HepG2 (cell line): ENCODE measurements around the gene RPUSD3. TPM values are rescaled to one million over a fixed set of nuclear protein-coding genes. Genes with fewer than 3 reads are reported as not detected.
A peak's percentile ranks its signal among the peaks of the same experiment; 100 is the strongest.

Source experiments
- CEBPB ChIP-seq: IDR thresholded peaks from 2 replicates; pipeline ENCODE4 v1.6.1; 2011; ENCODE audit warnings: low read depth, low read length, improper control_type of control experiment, borderline replicate concordance
- FOSL1 ChIP-seq: sonication (generic); formaldehyde crosslinking; IDR thresholded peaks from 2 replicates; pipeline ENCODE4 v1.9.0; 2021; ENCODE audit warnings: missing genetic modification reagents, borderline replicate concordance
- GATAD2A ChIP-seq: IDR thresholded peaks from 2 replicates; pipeline ENCODE4 v1.6.1; 2016
- HMG20A ChIP-seq: IDR thresholded peaks from 2 replicates; pipeline ENCODE4 v1.6.1; 2016; ENCODE audit warnings: borderline replicate concordance
- HNRNPH1 ChIP-seq: fragments of 200-400 bp; formaldehyde crosslinking; optimal IDR thresholded peaks from 2 replicates; pipeline ENCODE3; 2017; ENCODE audit warnings: mild to moderate bottlenecking, low read depth, low read length
- JUN ChIP-seq: sonication (generic); formaldehyde crosslinking; IDR thresholded peaks from 2 replicates; pipeline ENCODE4 v1.4.0; 2020; ENCODE audit warnings: mild to moderate bottlenecking, missing genetic modification reagents
- KLF9 ChIP-seq: IDR thresholded peaks from 2 replicates; pipeline ENCODE4 v1.6.1; 2016; ENCODE audit warnings: low read depth
- MIER3 ChIP-seq: IDR thresholded peaks from 2 replicates; pipeline ENCODE4 v1.6.1; 2016; ENCODE audit warnings: missing compliant biosample characterization, borderline replicate concordance
- NCOR1 ChIP-seq: fragments of 200-600 bp; sonication (generic); IDR thresholded peaks from 2 replicates; pipeline ENCODE4 v1.7.0; 2017; ENCODE audit warnings: antibody characterized with exemption, low read length, borderline replicate concordance
- RCOR2 ChIP-seq: IDR thresholded peaks from 2 replicates; pipeline ENCODE4 v1.6.1; 2016; ENCODE audit warnings: missing biosample characterization, missing genetic modification reagents
- SMARCC2 ChIP-seq: fragments of 450-650 bp; IDR thresholded peaks from 2 replicates; pipeline ENCODE4 v1.6.1; 2017; ENCODE audit warnings: antibody characterized with exemption, mild to moderate bottlenecking
- SMC3 ChIP-seq: IDR thresholded peaks from 2 replicates; pipeline ENCODE4 v1.6.1; 2011; ENCODE audit warnings: low read length, improper control_type of control experiment
- TEF ChIP-seq: sonication (generic); formaldehyde crosslinking; IDR thresholded peaks from 2 replicates; pipeline ENCODE4 v1.5.0; 2020; ENCODE audit warnings: missing genetic modification reagents
- WIZ ChIP-seq: sonication (generic); formaldehyde crosslinking; IDR thresholded peaks from 2 replicates; pipeline ENCODE4 v1.5.1; 2020; ENCODE audit warnings: mild to moderate bottlenecking, missing genetic modification reagents
- ZBTB26 ChIP-seq: IDR thresholded peaks from 2 replicates; pipeline ENCODE4 v1.6.1; 2016; ENCODE audit warnings: missing compliant biosample characterization, missing genetic modification reagents, borderline replicate concordance
- ZBTB3 ChIP-seq: sonication (generic); formaldehyde crosslinking; IDR thresholded peaks from 2 replicates; pipeline ENCODE4 v1.4.0; 2020; ENCODE audit warnings: low read depth, mild to moderate bottlenecking, moderate library complexity, missing genetic modification reagents, borderline replicate concordance
- ZHX2 ChIP-seq, 2 experiments: sonication (generic) in 1 of 2; formaldehyde crosslinking in 1 of 2; IDR thresholded peaks; 2 replicates each; pipeline versions ENCODE4 v1.6.1 to v1.9.0; 2014 to 2022; ENCODE audit warnings: antibody characterized with exemption in 1 of 2, borderline replicate concordance in 1 of 2, inconsistent platforms in 1 of 2, low read depth in 1 of 2, missing genetic modification reagents in 1 of 2
- ZNF335 ChIP-seq: sonication (generic); formaldehyde crosslinking; IDR thresholded peaks from 2 replicates; pipeline ENCODE4 v1.4.0; 2020; ENCODE audit warnings: missing genetic modification reagents
- ZNF44 ChIP-seq: sonication (generic); formaldehyde crosslinking; IDR thresholded peaks from 2 replicates; pipeline ENCODE4 v1.5.1; 2020; ENCODE audit warnings: mild to moderate bottlenecking, missing genetic modification reagents
- ZNF614 ChIP-seq: IDR thresholded peaks from 2 replicates; pipeline ENCODE4 v1.6.1; 2018; ENCODE audit warnings: missing biosample characterization, missing genetic modification reagents, inconsistent platforms, borderline replicate concordance
- ZNF792 ChIP-seq: IDR thresholded peaks from 2 replicates; pipeline ENCODE4 v1.6.1; 2016
- ZNF891 ChIP-seq: sonication (generic); formaldehyde crosslinking; IDR thresholded peaks from 2 replicates; pipeline ENCODE4 v1.5.0; 2020; ENCODE audit warnings: mild to moderate bottlenecking, missing genetic modification reagents
- ZSCAN21 ChIP-seq: sonication (generic); formaldehyde crosslinking; IDR thresholded peaks from 2 replicates; pipeline ENCODE4 v1.8.0; 2022; ENCODE audit warnings: mild to moderate bottlenecking, missing genetic modification reagents, moderate library complexity, borderline replicate concordance
- polyA plus RNA-seq, 8 experiments: library from polyadenylated mRNA; depleted of rRNA in 3 of 8; stranded (reverse) in 7 of 8; unstranded in 1 of 8; fragments of >200 nt; fragmentation: Illumina TruSeq in 4 of 8; extraction: Trizol in 4 of 8; gene quantifications; 2 replicates each; pipeline versions ENCODE4 v1.2.1 to v1.2.3, GENCODE V29; 2011 to 2016; ENCODE audit warnings: low read depth in 4 of 8, missing spikeins in 1 of 8, mixed read lengths in 1 of 8; ENCODE audit not compliant: insufficient read depth in 1 of 8
- total RNA-seq, 5 experiments: library from RNA; depleted of rRNA; stranded (reverse); fragments of >200 nt; fragmentation: Illumina TruSeq; extraction: Trizol; gene quantifications; 2 replicates each; pipeline ENCODE4 v1.2.3, GENCODE V29; 2016; ENCODE audit warnings: low read depth in 1 of 5

Gene RPUSD3
- total and polyA plus RNA-seq, 2 of the 13 experiments (the other 11 are each of a cell fraction or from before 2014, with no cell fraction given) = 32.1 to 48.7 TPM

GRCh38 chr3:9878700-9879099 lies 34.9 kb upstream of the RPUSD3 start (continued):
- TF ChIP-seq ZNF614 (CRISPR knock-in tag) = peak; percentile 43; the same call in 1 of the 2 replicates
- no peak for TF ChIP-seq HNRNPH1
- TF ChIP-seq ZNF891 (CRISPR knock-in tag) = peak; percentile 73; the same call in 1 of the 2 replicates
- TF ChIP-seq NCOR1 = no peak
- TF ChIP-seq ZNF792 (CRISPR knock-in tag) = 0 out of 2 replicates have a peak, but pooled peaks have one; percentile 29
- TF ChIP-seq SMARCC2 = 0 out of 2 replicates have a peak, but pooled peaks have one; percentile 22
- peak; percentile 68; the same call in 1 of the 2 replicates for TF ChIP-seq WIZ
- TF ChIP-seq ZHX2 (IDR thresholded peaks at IDR 0.05; ENCODE audit: low read depth) = 0 out of 2 replicates have a peak, but pooled peaks have one; percentile 33
- no peak for TF ChIP-seq ZHX2 (CRISPR knock-in tag; IDR thresholded peaks at IDR 0.05; ENCODE audit: borderline replicate concordance)
- no peak for TF ChIP-seq TEF (CRISPR knock-in tag)
- TF ChIP-seq HMG20A (CRISPR knock-in tag) = peak; percentile 65; the same call in 1 of the 2 replicates
- TF ChIP-seq ZBTB3 (CRISPR knock-in tag) = no peak
- TF ChIP-seq ZNF44 (CRISPR knock-in tag) = no peak
- TF ChIP-seq GATAD2A (CRISPR knock-in tag) = peak; percentile 80
- TF ChIP-seq ZBTB26 (CRISPR knock-in tag) = 0 out of 2 replicates have a peak, but pooled peaks have one; percentile 15
- TF ChIP-seq KLF9 (CRISPR knock-in tag) = no peak
- peak; percentile 30; the same call in 1 of the 2 replicates for TF ChIP-seq SMC3
- TF ChIP-seq CEBPB = peak; percentile 78; the same call in 1 of the 2 replicates
- peak; percentile 68; the same call in 1 of the 2 replicates for TF ChIP-seq ZNF335
- TF ChIP-seq FOSL1 (CRISPR knock-in tag) = peak; percentile 88; the same call in 1 of the 2 replicates
- TF ChIP-seq MIER3 (CRISPR knock-in tag) = peak; percentile 66; the same call in 1 of the 2 replicates
- TF ChIP-seq JUN (CRISPR knock-in tag) = peak; percentile 84; the same call in 1 of the 2 replicates
- TF ChIP-seq ZSCAN21 (CRISPR knock-in tag) = no peak
- TF ChIP-seq RCOR2 (CRISPR knock-in tag) = peak; percentile 37; the same call in 1 of the 2 replicates
